Cardiac fibroblast (primary cell): ENCODE data around the gene PLCB4.

Experiments
- DNase-seq, 2 donors: peaks; one replicate each; pipeline versions ENCODE4 v3.0.0 to v3.0.0-alpha.2; 2010; ENCODE audit warnings: low read depth in 2 of 2
- H3K4me3 ChIP-seq, 2 donors: replicated peaks in 1 of 2; 1 replicate in 1 of 2; 2 replicates in 1 of 2; pipeline ENCODE4 v1.5.1; 2011; ENCODE audit warnings: low read depth in 2 of 2, low read length in 2 of 2, mild to moderate bottlenecking in 2 of 2, moderate library complexity in 1 of 2
- CTCF ChIP-seq: IDR thresholded peaks from one replicate; pipeline ENCODE4 v1.5.1; 2011; ENCODE audit warnings: low read depth, mild to moderate bottlenecking, low read length, inconsistent platforms

Gene PLCB4

DNA sequence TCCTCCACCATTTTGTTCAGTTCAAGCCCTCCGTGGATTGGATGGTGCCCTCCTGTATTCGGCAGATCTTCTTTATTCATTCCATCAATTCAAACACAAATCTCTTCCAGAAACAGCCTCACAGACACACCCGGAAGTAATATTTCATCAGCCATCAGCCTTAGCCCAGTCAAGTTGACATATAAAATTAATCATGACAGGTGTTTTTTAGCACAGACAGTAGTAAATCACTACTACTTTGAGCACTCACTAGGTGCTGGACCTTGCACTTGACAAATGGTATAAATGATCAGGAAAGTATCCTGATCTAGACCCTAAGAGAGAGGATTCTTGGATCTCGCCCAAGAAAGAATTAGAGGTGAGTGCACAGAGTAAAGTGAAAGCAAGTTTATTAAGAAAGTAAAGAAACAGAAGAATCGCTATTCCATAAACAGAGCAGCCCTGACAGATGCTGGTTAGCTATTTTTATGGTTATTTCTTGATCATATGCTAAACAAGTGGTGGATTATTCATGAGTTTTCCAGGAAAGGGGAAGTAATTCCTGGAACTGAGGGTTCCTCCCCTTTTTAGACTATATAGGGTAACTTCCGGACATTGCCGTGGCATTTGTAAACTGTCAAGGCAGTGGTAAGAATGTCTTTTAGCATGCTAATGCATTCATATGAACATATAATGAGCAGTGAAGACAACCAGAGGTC is 250.9 kb downstream of the PLCB4 start:
- DNase-seq: no peak
- H3K4me3 ChIP-seq: no peak overlapping the region
- no peak for TF ChIP-seq CTCF

- DNase-seq: no peak
- TF ChIP-seq CTCF: no peak
- no peak overlapping the region for H3K4me3 ChIP-seq
Observed at GRCh38 chr20:9321007-9321406, 252.1 kb downstream of the PLCB4 start.

DNA sequence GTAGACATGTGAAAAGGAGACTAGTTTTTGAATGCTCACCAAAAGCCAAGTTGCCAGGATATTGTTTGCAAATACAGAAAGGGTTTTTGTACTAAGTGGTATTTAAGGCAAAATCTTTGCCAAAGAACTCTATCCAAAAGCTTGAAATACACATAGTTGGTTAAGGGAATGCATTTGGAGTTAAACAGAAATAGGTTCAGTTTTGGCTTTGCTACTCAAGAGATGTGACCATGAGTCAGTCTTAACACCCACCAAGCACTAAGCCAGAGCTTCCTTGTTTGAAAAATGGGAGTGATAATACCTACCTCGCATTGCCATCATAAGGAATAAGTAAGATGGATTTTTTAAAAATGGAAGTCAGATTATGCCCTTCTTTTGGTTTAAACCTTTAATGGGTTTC is 253.8 kb downstream of the PLCB4 start:
- no peak for DNase-seq
- TF ChIP-seq CTCF: no peak
- H3K4me3 ChIP-seq: no peak overlapping the region

- peak; percentile 58 for TF ChIP-seq CTCF
- DNase-seq: peak; percentile 9 to 20
- no peak overlapping the region for H3K4me3 ChIP-seq
Observed at GRCh38 chr20:9323622-9324021, 254.7 kb downstream of the PLCB4 start.

- H3K4me3 ChIP-seq: no peak overlapping the region
- no peak for DNase-seq
- no peak for TF ChIP-seq CTCF
Observed at GRCh38 chr20:9329355-9330101, 260.6 kb downstream of the PLCB4 start.

GRCh38 chr20:9330151-9330550 is 261.3 kb downstream of the PLCB4 start:
- no peak for TF ChIP-seq CTCF
- no peak for DNase-seq
- H3K4me3 ChIP-seq: no peak overlapping the region
